H9 (cell line): ENCODE data around the gene LRP1B. TPM values are rescaled to one million over a fixed set of nuclear protein-coding genes. Genes with fewer than 3 reads are reported as not detected.

Experiments used
- DNase-seq: peaks from one replicate; pipeline ENCODE4 v3.0.0-alpha.2; 2017
- H2AFZ ChIP-seq: one replicate; pipeline ENCODE4 v1.6.1; 2013; ENCODE audit warnings: mild to moderate bottlenecking, low read length, control low read depth, moderate library complexity
- H2AK5ac ChIP-seq: 2 replicates; pipeline ENCODE4 v1.6.1; 2013; ENCODE audit warnings: low read length, control low read depth, mixed read lengths; ENCODE audit not compliant: insufficient read length
- H2BK120ac ChIP-seq: one replicate; pipeline ENCODE4 v1.6.1; 2013; ENCODE audit warnings: low read depth, mild to moderate bottlenecking, low read length, control low read depth, inconsistent platforms; ENCODE audit not compliant: poor library complexity, severe bottlenecking
- H2BK12ac ChIP-seq: 2 replicates; pipeline ENCODE4 v1.6.1; 2013; ENCODE audit warnings: low read length, control low read depth, mixed read lengths, low read depth; ENCODE audit not compliant: insufficient read length
- H2BK15ac ChIP-seq: 2 replicates; pipeline ENCODE4 v1.6.1; 2013; ENCODE audit warnings: low read depth, low read length, control low read depth
- H2BK20ac ChIP-seq: one replicate; pipeline ENCODE4 v1.6.1; 2013; ENCODE audit warnings: low read depth, mild to moderate bottlenecking, low read length, control low read depth, inconsistent platforms; ENCODE audit not compliant: poor library complexity, severe bottlenecking
- H2BK5ac ChIP-seq: 2 replicates; pipeline ENCODE4 v1.6.1; 2013; ENCODE audit warnings: low read length, control low read depth, mixed read lengths; ENCODE audit not compliant: insufficient read length
- H3K14ac ChIP-seq: 2 replicates; pipeline ENCODE4 v1.6.1; 2013; ENCODE audit warnings: low read length, control low read depth; ENCODE audit not compliant: insufficient read depth
- H3K18ac ChIP-seq: 2 replicates; pipeline ENCODE4 v1.6.1; 2013; ENCODE audit warnings: low read depth, mild to moderate bottlenecking, mixed read lengths, low read length, control low read depth; ENCODE audit not compliant: insufficient read length
- H3K23ac ChIP-seq: 2 replicates; pipeline ENCODE4 v1.6.1; 2013; ENCODE audit warnings: low read length, control low read depth, mixed read lengths, low read depth; ENCODE audit not compliant: insufficient read length
- H3K23me2 ChIP-seq: 2 replicates; pipeline ENCODE4 v1.6.1; 2013; ENCODE audit warnings: low read depth, mild to moderate bottlenecking, mixed read lengths, low read length, control low read depth; ENCODE audit not compliant: insufficient read length, poor library complexity, severe bottlenecking
- H3K27ac ChIP-seq: 2 replicates; pipeline ENCODE4 v1.5.1; 2013; ENCODE audit warnings: low read length, control low read depth, mixed read lengths, low read depth; ENCODE audit not compliant: insufficient read length
- H3K27me3 ChIP-seq: 2 replicates; pipeline ENCODE4 v1.6.1; 2013; ENCODE audit warnings: low read length, control low read depth, inconsistent platforms; ENCODE audit not compliant: insufficient read depth
- H3K4ac ChIP-seq: 2 replicates; pipeline ENCODE4 v1.6.1; 2013; ENCODE audit warnings: low read depth, mild to moderate bottlenecking, control low read depth, inconsistent platforms, low read length, moderate library complexity
- H3K4me1 ChIP-seq: 2 replicates; pipeline ENCODE4 v1.6.1; 2013; ENCODE audit warnings: low read length, control low read depth, inconsistent platforms; ENCODE audit not compliant: insufficient read depth
- H3K4me2 ChIP-seq: 2 replicates; pipeline ENCODE4 v1.6.1; 2013; ENCODE audit warnings: low read length, control low read depth, mixed read lengths; ENCODE audit not compliant: insufficient read length, insufficient read depth
- H3K56ac ChIP-seq: 2 replicates; pipeline ENCODE4 v1.6.1; 2013; ENCODE audit warnings: low read depth, mild to moderate bottlenecking, mixed read lengths, low read length, control low read depth; ENCODE audit not compliant: insufficient read length
- H3K79me1 ChIP-seq: 2 replicates; pipeline ENCODE4 v1.6.1; 2013; ENCODE audit warnings: low read depth, mild to moderate bottlenecking, moderate library complexity, low read length, control low read depth, inconsistent platforms; ENCODE audit not compliant: insufficient read depth, poor library complexity, severe bottlenecking
- H3K79me2 ChIP-seq: 2 replicates; pipeline ENCODE4 v1.6.1; 2013; ENCODE audit warnings: low read length, control low read depth, inconsistent platforms; ENCODE audit not compliant: insufficient read depth
- H3K9ac ChIP-seq: 2 replicates; pipeline ENCODE4 v1.6.1; 2013; ENCODE audit warnings: low read length, control low read depth, mixed read lengths; ENCODE audit not compliant: insufficient read length; ENCODE audit errors: extremely low read depth
- H3K9me3 ChIP-seq: one replicate; pipeline ENCODE4 v1.6.1; 2013; ENCODE audit warnings: low read depth, low read length, inconsistent platforms; ENCODE audit not compliant: control insufficient read depth
- H3T11ph ChIP-seq: one replicate; pipeline ENCODE4 v1.6.1; 2013; ENCODE audit warnings: mild to moderate bottlenecking, low read length, control low read depth, inconsistent platforms
- H4K20me1 ChIP-seq: one replicate; pipeline ENCODE4 v1.6.1; 2013; ENCODE audit not compliant: control insufficient read depth, insufficient read length, insufficient read depth
- H4K5ac ChIP-seq: 2 replicates; pipeline ENCODE4 v1.6.1; 2013; ENCODE audit warnings: low read depth, mild to moderate bottlenecking, mixed read lengths, low read length, control low read depth; ENCODE audit not compliant: insufficient read length
- H4K8ac ChIP-seq: replicated peaks from 2 replicates; pipeline ENCODE4 v1.6.1; 2013; ENCODE audit warnings: low read length, control low read depth, mixed read lengths, low read depth; ENCODE audit not compliant: insufficient read length
- H4K91ac ChIP-seq: 2 replicates; pipeline ENCODE4 v1.6.1; 2013; ENCODE audit warnings: low read depth, mild to moderate bottlenecking, moderate library complexity, mixed read lengths, low read length, control low read depth; ENCODE audit not compliant: insufficient read length
- H3K27ac Mint-ChIP-seq, 3 experiments: 2 replicates in 2 of 3; 3 replicates in 1 of 3; pipeline ENCODE4 v1.8.0; 2020 to 2021; ENCODE audit warnings: mixed read lengths in 3 of 3, mild to moderate bottlenecking in 1 of 3, moderate library complexity in 1 of 3
- H3K27me3 Mint-ChIP-seq: 2 replicates; pipeline ENCODE4 v1.8.0; 2021; ENCODE audit warnings: low read depth, mild to moderate bottlenecking, moderate library complexity, mixed read lengths
- H3K36me3 Mint-ChIP-seq, 3 experiments: 2 replicates in 2 of 3; 3 replicates in 1 of 3; pipeline ENCODE4 v1.8.0; 2020 to 2021; ENCODE audit warnings: low read depth in 3 of 3, mixed read lengths in 3 of 3; ENCODE audit not compliant: insufficient read depth in 1 of 3
- H3K4me1 Mint-ChIP-seq, 2 experiments: 2 replicates each; pipeline ENCODE4 v1.8.0; 2020; ENCODE audit warnings: mixed read lengths in 2 of 2
- H3K4me3 Mint-ChIP-seq, 2 experiments: 2 replicates in 1 of 2; 3 replicates in 1 of 2; pipeline ENCODE4 v1.8.0; 2020 to 2021; ENCODE audit warnings: mild to moderate bottlenecking in 2 of 2, mixed read lengths in 2 of 2, moderate library complexity in 1 of 2
- H3K9me3 Mint-ChIP-seq, 2 experiments: 2 replicates in 1 of 2; 3 replicates in 1 of 2; pipeline ENCODE4 v1.8.0; 2020; ENCODE audit warnings: mild to moderate bottlenecking in 2 of 2, mixed read lengths in 2 of 2, moderate library complexity in 1 of 2
- CTCF ChIP-seq: fragments of 200-600 bp; sonication (generic); conservative IDR thresholded peaks from 3 replicates; pipeline ENCODE4 v1.8.0; 2021; ENCODE audit warnings: antibody characterized with exemption, mild to moderate bottlenecking
- WGBS: extraction: QIAGEN DNeasy Blood & Tissue Kit; methylation state at CpG from one replicate; pipeline ENCODE4 v1.1.7; 2013; ENCODE audit warnings: missing lambda C conversion rate, low lambda C conversion rate, mixed read lengths; ENCODE audit not compliant: insufficient read length; ENCODE audit errors: extremely low coverage; 5-methylcytosine and 5-hydroxymethylcytosine counted together
- total RNA-seq: library from RNA; stranded (reverse); gene quantifications from 2 replicates; pipeline ENCODE4 v1.2.1, GENCODE V29; 2021

Gene LRP1B
- total RNA-seq, 1 experiment from 2014 or later: not detected

- DNase-seq: no peak
These were observed 30.5 kb downstream of the LRP1B start for GRCh38 chr2:142100139-142100873.

More at GRCh38 chr2:142100139-142100873, 30.5 kb downstream of the LRP1B start:
- H3K27ac Mint-ChIP-seq: peak overlapping the region in 1 of 3 experiments; percentile 11; a peak in 1 of 7 replicates
- Histone ChIP-seq H3K4me1 (no peaks in the 10 kb centered on the region), H3K18ac (peak overlapping the region; percentile 58), H3K23ac (no peak overlapping the region), H2BK12ac (no peak overlapping the region), H3K79me1 (no peaks in the 10 kb centered on the region), H3K79me2 (no peaks in the 10 kb centered on the region), H3K27ac (no peak overlapping the region), H2BK120ac (no peak overlapping the region), H4K91ac (no peak overlapping the region), H2BK20ac (no peak overlapping the region), H3K9me3 (no peaks in the 10 kb centered on the region), H4K5ac (no peak overlapping the region), H2AFZ (peak overlapping the region; percentile 64), H3K23me2 (no peaks in the 10 kb centered on the region), H2BK15ac (no peak overlapping the region), H4K8ac (no peak overlapping the region), H4K20me1 (no peaks in the 10 kb centered on the region), H3K56ac (no peak overlapping the region), H2AK5ac (no peak overlapping the region), H3T11ph (no peak overlapping the region), H3K14ac (no peak overlapping the region), H3K4me2 (no peak overlapping the region), H3K27me3 (no peaks in the 10 kb centered on the region), H3K9ac (no peak overlapping the region), H2BK5ac (no peak overlapping the region), H3K4ac (no peak overlapping the region)
- H3K36me3 Mint-ChIP-seq: no peaks in the 10 kb centered on the region
- WGBS: no CpG with 5 or more reads among the region's 4 CpGs
- peaks cover 0 to 8% of the 10 kb centered on the region in 2 experiments; a peak in 2 of 4 replicates for H3K4me1 Mint-ChIP-seq
- no peak overlapping the region for H3K4me3 Mint-ChIP-seq
- H3K27me3 Mint-ChIP-seq: no peaks in the 10 kb centered on the region
- H3K9me3 Mint-ChIP-seq: no peaks in the 10 kb centered on the region
- no peak for TF ChIP-seq CTCF
